Caco-2 (cell line): ENCODE measurements around the gene ZFHX3. TPM values are rescaled to one million over a fixed set of nuclear protein-coding genes. Genes with fewer than 3 reads are reported as not detected.

Experiments used
- BruUV-seq: library from RNA; stranded (reverse); fragments of 400-500 nt; replicated peaks from 2 replicates; lab custom pipeline; 2021; lab: Mats Ljungman, UMichigan
- CTCF ChIA-PET: fragments of 300-600 bp; sonication (Branson Sonifier 250); formaldehyde crosslinking; loops from one replicate; lab custom pipeline; 2022; ENCODE audit warnings: antibody characterized with exemption; lab: Charles Lee
- POLR2A ChIA-PET: fragments of 300-600 bp; sonication (Branson Sonifier 250); formaldehyde crosslinking; loops from one replicate; lab custom pipeline; 2022; ENCODE audit warnings: antibody characterized with exemption; lab: Charles Lee
- DNase-seq, 2 experiments: peaks; one replicate each; pipeline versions ENCODE4 v3.0.0 to v3.0.0-alpha.2; 2020 to 2022
- H3K27me3 ChIP-seq: replicated peaks from 2 replicates; pipeline ENCODE4 v1.6.0; 2011; ENCODE audit warnings: low read length; ENCODE audit not compliant: control insufficient read depth, insufficient read depth
- H3K36me3 ChIP-seq: 2 replicates; pipeline ENCODE4 v1.5.1; 2011; ENCODE audit warnings: low read length; ENCODE audit not compliant: control insufficient read depth, insufficient read depth
- H3K4me1 ChIP-seq: fragments of 250-450 bp; sonication (Bioruptor Pico); 2 replicates; pipeline ENCODE4 v1.5.1; 2020; ENCODE audit warnings: mild to moderate bottlenecking
- H3K4me3 ChIP-seq: 2 replicates; pipeline ENCODE4 v1.5.1; 2011; ENCODE audit warnings: low read depth, mild to moderate bottlenecking, control low read depth, low read length
- H3K9me3 ChIP-seq: fragments of 250-450 bp; sonication (Bioruptor Pico); 2 replicates; pipeline ENCODE4 v1.5.1; 2020; ENCODE audit warnings: mild to moderate bottlenecking, moderate library complexity
- H3K27ac Mint-ChIP-seq: one replicate; pipeline ENCODE4 v1.8.0; 2022; ENCODE audit warnings: mixed read lengths; ENCODE audit not compliant: unreplicated experiment
- H3K27me3 Mint-ChIP-seq: one replicate; pipeline ENCODE4 v1.8.0; 2022; ENCODE audit warnings: mixed read lengths; ENCODE audit not compliant: insufficient read depth, unreplicated experiment
- H3K36me3 Mint-ChIP-seq: one replicate; pipeline ENCODE4 v1.8.0; 2022; ENCODE audit warnings: mild to moderate bottlenecking, mixed read lengths; ENCODE audit not compliant: insufficient read depth, unreplicated experiment
- H3K4me1 Mint-ChIP-seq: one replicate; pipeline ENCODE4 v1.8.0; 2022; ENCODE audit warnings: low read depth, mixed read lengths; ENCODE audit not compliant: unreplicated experiment
- H3K4me3 Mint-ChIP-seq: one replicate; pipeline ENCODE4 v1.8.0; 2022; ENCODE audit warnings: mild to moderate bottlenecking, moderate library complexity, mixed read lengths; ENCODE audit not compliant: unreplicated experiment
- H3K9me3 Mint-ChIP-seq: one replicate; pipeline ENCODE4 v1.8.0; 2022; ENCODE audit warnings: mixed read lengths; ENCODE audit not compliant: unreplicated experiment
- CTCF ChIP-seq, 2 experiments: fragments of 200-600 bp in 1 of 2; IDR thresholded peaks; 1 replicate in 1 of 2; 2 replicates in 1 of 2; pipeline versions ENCODE4 v1.5.1 to v1.8.0; 2011 to 2022; ENCODE audit warnings: antibody characterized with exemption in 1 of 2, control low read depth in 1 of 2, inconsistent platforms in 1 of 2, low read depth in 1 of 2, low read length in 1 of 2, mild to moderate bottlenecking in 1 of 2, moderate library complexity in 1 of 2; ENCODE audit not compliant: insufficient read depth in 1 of 2, severe bottlenecking in 1 of 2, unreplicated experiment in 1 of 2
- intact Hi-C: fragments of 100-400 bp; cut with micrococcal nuclease; formaldehyde crosslinking; loops from one replicate; pipeline ENCODE4 v1.10.0; 2022; ENCODE audit not compliant: unreplicated experiment
- total RNA-seq: library from RNA; stranded (reverse); gene quantifications from 2 replicates; pipeline ENCODE4 v1.2.3, GENCODE V29; 2022

ZFHX3 gene
- total RNA-seq, 1 experiment from 2014 or later: 39.9 TPM

GRCh38 chr16:72884573-72884972 lies 163.4 kb downstream of the ZFHX3 start:
- Histone ChIP-seq H3K36me3 (peaks cover 3% of the 10 kb centered on the region; the same call in 1 of the 2 replicates), H3K9me3 (no peaks in the 10 kb centered on the region), H3K27me3 (no peaks in the 10 kb centered on the region), H3K4me1 (no peaks in the 10 kb centered on the region; the same call in 1 of the 2 replicates), H3K4me3 (no peak overlapping the region)
- intact Hi-C loops: no loop called here
- H3K36me3 Mint-ChIP-seq: peaks cover 35% of the 10 kb centered on the region
- TF ChIP-seq CTCF (IDR thresholded peaks at IDR 0.05; ENCODE audit: insufficient read depth in 1 of 2, low read depth in 1 of 2, low read length in 1 of 2, severe bottlenecking in 1 of 2, unreplicated experiment in 1 of 2): no peak
- POLR2A ChIA-PET: no interaction called here
- H3K9me3 Mint-ChIP-seq: no peaks in the 10 kb centered on the region
- no peak overlapping the region for H3K27ac Mint-ChIP-seq
- H3K4me1 Mint-ChIP-seq: peaks cover 10% of the 10 kb centered on the region
- DNase-seq: no peak
- CTCF ChIA-PET: no interaction called here
- BruUV-seq: no TSS peak
- H3K4me3 Mint-ChIP-seq: no peak overlapping the region
- no peaks in the 10 kb centered on the region for H3K27me3 Mint-ChIP-seq

DNA sequence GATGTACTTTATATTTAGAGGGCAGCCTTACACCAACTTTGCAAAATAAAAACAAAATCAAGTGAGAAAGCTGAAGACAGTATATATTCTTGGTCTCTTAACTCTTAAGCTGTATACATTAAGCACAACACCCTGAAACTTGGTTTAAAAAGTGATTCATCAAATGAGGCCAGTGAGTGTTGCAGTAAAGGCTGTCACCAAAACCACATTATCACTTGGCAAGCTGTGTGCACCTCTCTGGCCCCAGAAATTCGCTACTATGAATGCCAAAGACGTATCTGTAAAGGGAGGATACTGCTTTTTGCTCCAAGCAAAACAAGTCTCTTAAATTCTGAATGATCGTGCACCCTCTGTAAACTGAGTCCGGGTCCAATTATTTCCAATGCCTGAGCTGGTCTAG lies 163.9 kb downstream of the ZFHX3 start:
- no peak overlapping the region for H3K4me3 ChIP-seq
- H3K27me3 ChIP-seq: no peaks in the 10 kb centered on the region
- POLR2A ChIA-PET: no interaction called here
- Mint-ChIP-seq H3K4me1 (peaks cover 10% of the 10 kb centered on the region), H3K27me3 (no peaks in the 10 kb centered on the region), H3K27ac (no peak overlapping the region), H3K4me3 (no peak overlapping the region), H3K36me3 (peaks cover 30% of the 10 kb centered on the region), H3K9me3 (no peaks in the 10 kb centered on the region)
- peaks cover 3% of the 10 kb centered on the region; the same call in 1 of the 2 replicates for H3K36me3 ChIP-seq
- intact Hi-C loops: no loop called here
- no peaks in the 10 kb centered on the region for H3K9me3 ChIP-seq
- CTCF ChIA-PET: no interaction called here
- no peak for DNase-seq
- H3K4me1 ChIP-seq: peaks cover 4% of the 10 kb centered on the region
- no TSS peak for BruUV-seq
- no peak for TF ChIP-seq CTCF (IDR thresholded peaks at IDR 0.05; ENCODE audit: insufficient read depth in 1 of 2, low read depth in 1 of 2, low read length in 1 of 2, severe bottlenecking in 1 of 2, unreplicated experiment in 1 of 2)

GRCh38 chr16:72879846-72880245 lies 168.1 kb downstream of the ZFHX3 start:
- Histone ChIP-seq H3K36me3 (no peaks in the 10 kb centered on the region), H3K27me3 (no peaks in the 10 kb centered on the region), H3K9me3 (no peaks in the 10 kb centered on the region), H3K4me1 (peaks cover 43% of the 10 kb centered on the region), H3K4me3 (no peak overlapping the region)
- POLR2A ChIA-PET: no interaction called here
- no TSS peak for BruUV-seq
- Mint-ChIP-seq H3K9me3 (no peaks in the 10 kb centered on the region), H3K4me3 (no peak overlapping the region), H3K27me3 (no peaks in the 10 kb centered on the region), H3K36me3 (peaks cover 29% of the 10 kb centered on the region), H3K4me1 (peaks cover 41% of the 10 kb centered on the region), H3K27ac (peak overlapping the region; percentile 72)
- intact Hi-C loops: loop anchor here (5.0 kb wide), 1 partner anchor 32 kb away; no protein-coding TSS in a partner anchor
- CTCF ChIA-PET: no interaction called here
- TF ChIP-seq CTCF (IDR thresholded peaks at IDR 0.05; ENCODE audit: insufficient read depth in 1 of 2, low read depth in 1 of 2, low read length in 1 of 2, severe bottlenecking in 1 of 2, unreplicated experiment in 1 of 2): no peak
- no peak for DNase-seq
